ENCODE data around the gene CPNE9. TPM values are rescaled to one million over a fixed set of nuclear protein-coding genes. Genes with fewer than 3 reads are reported as not detected.

Gene CPNE9
- polyA plus RNA-seq, 1 of the 3 experiments (the other 2 are of a cell fraction): 0.03 TPM

- TF ChIP-seq, protein P1, sequence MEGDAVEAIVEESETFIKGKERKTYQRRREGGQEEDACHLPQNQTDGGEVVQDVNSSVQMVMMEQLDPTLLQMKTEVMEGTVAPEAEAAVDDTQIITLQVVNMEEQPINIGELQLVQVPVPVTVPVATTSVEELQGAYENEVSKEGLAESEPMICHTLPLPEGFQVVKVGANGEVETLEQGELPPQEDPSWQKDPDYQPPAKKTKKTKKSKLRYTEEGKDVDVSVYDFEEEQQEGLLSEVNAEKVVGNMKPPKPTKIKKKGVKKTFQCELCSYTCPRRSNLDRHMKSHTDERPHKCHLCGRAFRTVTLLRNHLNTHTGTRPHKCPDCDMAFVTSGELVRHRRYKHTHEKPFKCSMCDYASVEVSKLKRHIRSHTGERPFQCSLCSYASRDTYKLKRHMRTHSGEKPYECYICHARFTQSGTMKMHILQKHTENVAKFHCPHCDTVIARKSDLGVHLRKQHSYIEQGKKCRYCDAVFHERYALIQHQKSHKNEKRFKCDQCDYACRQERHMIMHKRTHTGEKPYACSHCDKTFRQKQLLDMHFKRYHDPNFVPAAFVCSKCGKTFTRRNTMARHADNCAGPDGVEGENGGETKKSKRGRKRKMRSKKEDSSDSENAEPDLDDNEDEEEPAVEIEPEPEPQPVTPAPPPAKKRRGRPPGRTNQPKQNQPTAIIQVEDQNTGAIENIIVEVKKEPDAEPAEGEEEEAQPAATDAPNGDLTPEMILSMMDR (IDR thresholded peaks at IDR 0.05): no peak
- TF ChIP-seq RAD21 (IDR thresholded peaks at IDR 0.05; ENCODE audit: low read length) (no peak), EZH2phosphoT487 (IDR thresholded peaks at IDR 0.05; ENCODE audit: borderline replicate concordance, low read depth) (no peak), SIN3A (IDR thresholded peaks at IDR 0.05; ENCODE audit: borderline replicate concordance, low read depth, low read length) (no peak)
- TF ChIP-seq, protein P2, sequence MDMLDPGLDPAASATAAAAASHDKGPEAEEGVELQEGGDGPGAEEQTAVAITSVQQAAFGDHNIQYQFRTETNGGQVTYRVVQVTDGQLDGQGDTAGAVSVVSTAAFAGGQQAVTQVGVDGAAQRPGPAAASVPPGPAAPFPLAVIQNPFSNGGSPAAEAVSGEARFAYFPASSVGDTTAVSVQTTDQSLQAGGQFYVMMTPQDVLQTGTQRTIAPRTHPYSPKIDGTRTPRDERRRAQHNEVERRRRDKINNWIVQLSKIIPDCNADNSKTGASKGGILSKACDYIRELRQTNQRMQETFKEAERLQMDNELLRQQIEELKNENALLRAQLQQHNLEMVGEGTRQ (IDR thresholded peaks at IDR 0.05; ENCODE audit: borderline replicate concordance, low read depth, low read length): no peak
These were observed 18.0 kb downstream of the CPNE9 start (continued) for GRCh38 chr3:9721700-9722060.

- H3K79me2 ChIP-seq (ENCODE audit: insufficient read depth): no peaks in the 10 kb centered on the region
- no peak for DNase-seq
- no peaks in the 10 kb centered on the region for H3K9me3 ChIP-seq
- no peak overlapping the region for H3K27ac ChIP-seq (ENCODE audit: low read depth in 2 of 2, low read length in 1 of 2)
- H3K4me3 ChIP-seq (ENCODE audit: low read depth in 2 of 2, low read length in 1 of 2): no peak overlapping the region
- no peak overlapping the region for H2AFZ ChIP-seq (ENCODE audit: low read depth)
- H3K4me2 ChIP-seq: no peak overlapping the region
- H3K9me2 ChIP-seq: no peaks in the 10 kb centered on the region
- no peak overlapping the region for H3K9ac ChIP-seq
- peaks cover 2 to 5% of the 10 kb centered on the region in 2 experiments; a peak in 1 of 4 replicates for H3K4me1 ChIP-seq (ENCODE audit: control insufficient read depth in 1 of 2, insufficient read depth in 2 of 2, low read depth in 1 of 2, low read length in 1 of 2)
- H3K27me3 ChIP-seq (ENCODE audit: insufficient read depth): no peaks in the 10 kb centered on the region
- H3F3A ChIP-seq (replicated peaks; ENCODE audit: insufficient read depth): peaks cover 14% of the 10 kb centered on the region
- ChIA-PET POLR2A (no interaction called here), CTCF (interaction anchor here (1.4 kb wide), 1 partner anchor 26 kb away, joined by 4 read pairs; no protein-coding TSS in a partner anchor)
- 85% methylated on average over 4 of the region's 4 CpGs for WGBS (ENCODE audit: low lambda C conversion rate)
- H3K36me3 ChIP-seq (replicated peaks in 1 of 2; ENCODE audit: control insufficient read depth in 1 of 2, insufficient read depth in 2 of 2, low read length in 1 of 2): no peaks in the 10 kb centered on the region
- TF ChIP-seq FOSL2 (IDR thresholded peaks at IDR 0.05; ENCODE audit: borderline replicate concordance, low read depth) (no peak), RFX5 (IDR thresholded peaks at IDR 0.05; ENCODE audit: low read length) (no peak), EZH2phosphoT487 (IDR thresholded peaks at IDR 0.05; ENCODE audit: borderline replicate concordance, low read depth) (no peak), TCF12 (IDR thresholded peaks at IDR 0.05) (no peak), SMC3 (IDR thresholded peaks at IDR 0.05; ENCODE audit: low read depth, low read length) (no peak), FOXM1 (IDR thresholded peaks at IDR 0.05; ENCODE audit: low read depth) (no peak), CHD2 (IDR thresholded peaks at IDR 0.05; ENCODE audit: low read length, partially characterized antibody) (no peak), YY1 (IDR thresholded peaks at IDR 0.05; ENCODE audit: low read depth) (no peak), NFIC (IDR thresholded peaks at IDR 0.05; ENCODE audit: borderline replicate concordance) (no peak)
- TF ChIP-seq, protein P1 (IDR thresholded peaks at IDR 0.05): no peak
- no peaks in the 10 kb centered on the region for H4K20me1 ChIP-seq (ENCODE audit: insufficient read depth)
These were observed 22.3 kb downstream of the CPNE9 start for GRCh38 chr3:9725775-9726515.
